Caco-2 (cell line): Measurements from ENCODE around the gene BRD3OS. TPM values are rescaled to one million over a fixed set of nuclear protein-coding genes. Genes with fewer than 3 reads are reported as not detected.

Experiments used
- BruUV-seq: library from RNA; stranded (reverse); fragments of 400-500 nt; replicated peaks from 2 replicates; lab custom pipeline; 2021; lab: Mats Ljungman, UMichigan
- CTCF ChIA-PET: fragments of 300-600 bp; sonication (Branson Sonifier 250); formaldehyde crosslinking; loops from one replicate; lab custom pipeline; 2022; ENCODE audit warnings: antibody characterized with exemption; lab: Charles Lee
- POLR2A ChIA-PET: fragments of 300-600 bp; sonication (Branson Sonifier 250); formaldehyde crosslinking; loops from one replicate; lab custom pipeline; 2022; ENCODE audit warnings: antibody characterized with exemption; lab: Charles Lee
- DNase-seq, 2 experiments: peaks; one replicate each; pipeline versions ENCODE4 v3.0.0 to v3.0.0-alpha.2; 2020 to 2022
- H3K27me3 ChIP-seq: replicated peaks from 2 replicates; pipeline ENCODE4 v1.6.0; 2011; ENCODE audit warnings: low read length; ENCODE audit not compliant: control insufficient read depth, insufficient read depth
- H3K36me3 ChIP-seq: 2 replicates; pipeline ENCODE4 v1.5.1; 2011; ENCODE audit warnings: low read length; ENCODE audit not compliant: control insufficient read depth, insufficient read depth
- H3K4me1 ChIP-seq: fragments of 250-450 bp; sonication (Bioruptor Pico); 2 replicates; pipeline ENCODE4 v1.5.1; 2020; ENCODE audit warnings: mild to moderate bottlenecking
- H3K4me3 ChIP-seq: 2 replicates; pipeline ENCODE4 v1.5.1; 2011; ENCODE audit warnings: low read depth, mild to moderate bottlenecking, control low read depth, low read length
- H3K9me3 ChIP-seq: fragments of 250-450 bp; sonication (Bioruptor Pico); 2 replicates; pipeline ENCODE4 v1.5.1; 2020; ENCODE audit warnings: mild to moderate bottlenecking, moderate library complexity
- H3K27ac Mint-ChIP-seq: one replicate; pipeline ENCODE4 v1.8.0; 2022; ENCODE audit warnings: mixed read lengths; ENCODE audit not compliant: unreplicated experiment
- H3K27me3 Mint-ChIP-seq: one replicate; pipeline ENCODE4 v1.8.0; 2022; ENCODE audit warnings: mixed read lengths; ENCODE audit not compliant: insufficient read depth, unreplicated experiment
- H3K36me3 Mint-ChIP-seq: one replicate; pipeline ENCODE4 v1.8.0; 2022; ENCODE audit warnings: mild to moderate bottlenecking, mixed read lengths; ENCODE audit not compliant: insufficient read depth, unreplicated experiment
- H3K4me1 Mint-ChIP-seq: one replicate; pipeline ENCODE4 v1.8.0; 2022; ENCODE audit warnings: low read depth, mixed read lengths; ENCODE audit not compliant: unreplicated experiment
- H3K4me3 Mint-ChIP-seq: one replicate; pipeline ENCODE4 v1.8.0; 2022; ENCODE audit warnings: mild to moderate bottlenecking, moderate library complexity, mixed read lengths; ENCODE audit not compliant: unreplicated experiment
- H3K9me3 Mint-ChIP-seq: one replicate; pipeline ENCODE4 v1.8.0; 2022; ENCODE audit warnings: mixed read lengths; ENCODE audit not compliant: unreplicated experiment
- intact Hi-C: fragments of 100-400 bp; cut with micrococcal nuclease; formaldehyde crosslinking; loops from one replicate; pipeline ENCODE4 v1.10.0; 2022; ENCODE audit not compliant: unreplicated experiment
- total RNA-seq: library from RNA; stranded (reverse); gene quantifications from 2 replicates; pipeline ENCODE4 v1.2.3, GENCODE V29; 2022
- TF ChIP-seq, protein P1 (sequence below), 2 experiments: fragments of 200-600 bp in 1 of 2; IDR thresholded peaks; 1 replicate in 1 of 2; 2 replicates in 1 of 2; pipeline versions ENCODE4 v1.5.1 to v1.8.0; 2011 to 2022; ENCODE audit warnings: antibody characterized with exemption in 1 of 2, control low read depth in 1 of 2, inconsistent platforms in 1 of 2, low read depth in 1 of 2, low read length in 1 of 2, mild to moderate bottlenecking in 1 of 2, moderate library complexity in 1 of 2; ENCODE audit not compliant: insufficient read depth in 1 of 2, severe bottlenecking in 1 of 2, unreplicated experiment in 1 of 2

The BRD3OS gene
- total RNA-seq, 1 experiment from 2014 or later, result 9.4 TPM

- no peak for DNase-seq
- no TSS peak for BruUV-seq
- Histone ChIP-seq H3K9me3 (no peaks in the 10 kb centered on the region), H3K36me3 (no peaks in the 10 kb centered on the region), H3K4me3 (no peak overlapping the region), H3K27me3 (no peaks in the 10 kb centered on the region), H3K4me1 (peaks cover 65% of the 10 kb centered on the region)
- Mint-ChIP-seq H3K4me3 (no peak overlapping the region), H3K36me3 (peaks cover 20% of the 10 kb centered on the region), H3K27ac (no peak overlapping the region), H3K27me3 (no peaks in the 10 kb centered on the region), H3K9me3 (no peaks in the 10 kb centered on the region), H3K4me1 (peaks cover 44% of the 10 kb centered on the region)
- POLR2A ChIA-PET, result no interaction called here
- intact Hi-C loops, result no loop called here
- TF ChIP-seq, protein P1, sequence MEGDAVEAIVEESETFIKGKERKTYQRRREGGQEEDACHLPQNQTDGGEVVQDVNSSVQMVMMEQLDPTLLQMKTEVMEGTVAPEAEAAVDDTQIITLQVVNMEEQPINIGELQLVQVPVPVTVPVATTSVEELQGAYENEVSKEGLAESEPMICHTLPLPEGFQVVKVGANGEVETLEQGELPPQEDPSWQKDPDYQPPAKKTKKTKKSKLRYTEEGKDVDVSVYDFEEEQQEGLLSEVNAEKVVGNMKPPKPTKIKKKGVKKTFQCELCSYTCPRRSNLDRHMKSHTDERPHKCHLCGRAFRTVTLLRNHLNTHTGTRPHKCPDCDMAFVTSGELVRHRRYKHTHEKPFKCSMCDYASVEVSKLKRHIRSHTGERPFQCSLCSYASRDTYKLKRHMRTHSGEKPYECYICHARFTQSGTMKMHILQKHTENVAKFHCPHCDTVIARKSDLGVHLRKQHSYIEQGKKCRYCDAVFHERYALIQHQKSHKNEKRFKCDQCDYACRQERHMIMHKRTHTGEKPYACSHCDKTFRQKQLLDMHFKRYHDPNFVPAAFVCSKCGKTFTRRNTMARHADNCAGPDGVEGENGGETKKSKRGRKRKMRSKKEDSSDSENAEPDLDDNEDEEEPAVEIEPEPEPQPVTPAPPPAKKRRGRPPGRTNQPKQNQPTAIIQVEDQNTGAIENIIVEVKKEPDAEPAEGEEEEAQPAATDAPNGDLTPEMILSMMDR (IDR thresholded peaks at IDR 0.05; ENCODE audit: insufficient read depth in 1 of 2, low read depth in 1 of 2, low read length in 1 of 2, severe bottlenecking in 1 of 2, unreplicated experiment in 1 of 2), result no peak
- CTCF ChIA-PET, result interaction anchor here (0.6 kb wide), 1 partner anchor 32 kb away, joined by 3 read pairs; no protein-coding TSS in a partner anchor
These were observed 49.0 kb upstream of the BRD3OS start for GRCh38 chr9:133976191-133976861.

- no TSS peak for BruUV-seq
- Histone ChIP-seq H3K4me3 (no peak overlapping the region), H3K36me3 (no peaks in the 10 kb centered on the region), H3K9me3 (no peaks in the 10 kb centered on the region), H3K27me3 (no peaks in the 10 kb centered on the region), H3K4me1 (peaks cover 59% of the 10 kb centered on the region)
- POLR2A ChIA-PET, result no interaction called here
- Mint-ChIP-seq H3K4me3 (no peak overlapping the region), H3K9me3 (no peaks in the 10 kb centered on the region), H3K36me3 (peaks cover 24% of the 10 kb centered on the region), H3K4me1 (peaks cover 41% of the 10 kb centered on the region), H3K27me3 (no peaks in the 10 kb centered on the region), H3K27ac (no peak overlapping the region)
- no peak for DNase-seq
- TF ChIP-seq, protein P1 (IDR thresholded peaks at IDR 0.05; ENCODE audit: insufficient read depth in 1 of 2, low read depth in 1 of 2, low read length in 1 of 2, severe bottlenecking in 1 of 2, unreplicated experiment in 1 of 2), result no peak
- intact Hi-C loops, result no loop called here
- CTCF ChIA-PET, result interaction anchor here (0.6 kb wide), 1 partner anchor 32 kb away, joined by 3 read pairs; no protein-coding TSS in a partner anchor
These were observed 48.4 kb upstream of the BRD3OS start for GRCh38 chr9:133976887-133977286.

DNA sequence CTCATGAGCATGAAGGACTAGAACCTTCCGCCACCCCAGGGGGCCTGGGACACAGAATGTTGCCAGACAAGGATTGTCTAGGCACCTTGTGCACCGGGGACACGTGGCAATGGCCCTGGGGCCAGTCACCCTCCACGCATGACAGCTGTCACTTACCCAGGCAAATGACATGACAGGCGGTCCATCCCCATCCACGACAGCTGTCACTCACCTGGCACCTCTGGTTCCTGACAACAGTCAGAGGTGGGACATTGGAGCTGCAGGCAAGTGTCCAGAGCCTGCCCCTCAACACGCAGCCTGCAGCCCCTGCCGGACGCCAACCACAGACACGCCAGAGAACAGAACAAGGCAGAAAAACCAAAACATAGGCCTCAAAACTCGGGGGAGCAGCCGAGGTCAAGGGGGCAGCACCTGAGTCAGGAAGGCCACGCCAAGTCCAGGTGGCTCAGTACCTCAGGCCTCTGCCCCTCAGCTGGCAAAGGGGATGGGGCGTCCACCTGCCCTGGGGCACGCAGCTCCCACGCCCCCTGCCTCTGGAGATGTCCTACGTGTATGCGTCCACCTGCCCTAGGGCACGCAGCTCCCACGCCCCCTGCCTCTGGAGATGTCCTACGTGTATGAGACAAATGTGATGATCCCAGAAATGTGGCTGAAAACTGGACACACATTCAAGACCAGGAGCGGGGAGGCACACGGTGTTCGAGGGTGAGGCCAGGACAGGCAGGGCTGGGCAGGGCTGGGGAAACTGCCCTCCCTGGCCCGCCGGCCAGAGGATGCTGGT lies 47.7 kb upstream of the BRD3OS start:
- TF ChIP-seq, protein P1 (IDR thresholded peaks at IDR 0.05; ENCODE audit: insufficient read depth in 1 of 2, low read depth in 1 of 2, low read length in 1 of 2, severe bottlenecking in 1 of 2, unreplicated experiment in 1 of 2), result no peak
- no peak for DNase-seq
- Histone ChIP-seq H3K4me3 (no peak overlapping the region), H3K27me3 (no peaks in the 10 kb centered on the region), H3K36me3 (no peaks in the 10 kb centered on the region), H3K4me1 (peaks cover 52% of the 10 kb centered on the region), H3K9me3 (no peaks in the 10 kb centered on the region)
- BruUV-seq, result no TSS peak
- intact Hi-C loops, result no loop called here
- ChIA-PET CTCF (no interaction called here), POLR2A (no interaction called here)
- Mint-ChIP-seq H3K4me3 (no peak overlapping the region), H3K4me1 (peaks cover 34% of the 10 kb centered on the region), H3K27me3 (no peaks in the 10 kb centered on the region), H3K27ac (no peak overlapping the region), H3K9me3 (no peaks in the 10 kb centered on the region), H3K36me3 (peaks cover 24% of the 10 kb centered on the region)
